Kidney epithelial cell (primary cell): Measurements from ENCODE around the gene ABCC10. TPM values are rescaled to one million over a fixed set of nuclear protein-coding genes. Genes with fewer than 3 reads are reported as not detected.

Experiments
- DNase-seq: peaks from one replicate; pipeline ENCODE4 v3.0.0-alpha.2; 2010; ENCODE audit warnings: low read depth
- H3K27me3 ChIP-seq: 2 replicates; pipeline ENCODE4 v1.6.0; 2011; ENCODE audit warnings: low read length; ENCODE audit not compliant: control insufficient read depth, insufficient read depth
- H3K36me3 ChIP-seq: 2 replicates; pipeline ENCODE4 v1.5.1; 2011; ENCODE audit warnings: low read length; ENCODE audit not compliant: control insufficient read depth, insufficient read depth
- H3K4me3 ChIP-seq: 2 replicates; pipeline ENCODE4 v1.5.1; 2011; ENCODE audit warnings: low read depth, mild to moderate bottlenecking, control low read depth, low read length
- total RNA-seq: library from RNA; depleted of rRNA; stranded (reverse); fragments of >200 nt; gene quantifications from 2 replicates; pipeline ENCODE4 v1.2.3, GENCODE V29; 2015
- TF ChIP-seq, protein P1 (sequence below): IDR thresholded peaks from 2 replicates; pipeline ENCODE4 v1.5.1; 2011; ENCODE audit warnings: mild to moderate bottlenecking, moderate library complexity, low read length, control low read depth, inconsistent platforms; ENCODE audit not compliant: insufficient read depth, poor library complexity, severe bottlenecking

ABCC10 gene
- total RNA-seq, 1 donor from 2014 or later: 24.9 TPM

DNA sequence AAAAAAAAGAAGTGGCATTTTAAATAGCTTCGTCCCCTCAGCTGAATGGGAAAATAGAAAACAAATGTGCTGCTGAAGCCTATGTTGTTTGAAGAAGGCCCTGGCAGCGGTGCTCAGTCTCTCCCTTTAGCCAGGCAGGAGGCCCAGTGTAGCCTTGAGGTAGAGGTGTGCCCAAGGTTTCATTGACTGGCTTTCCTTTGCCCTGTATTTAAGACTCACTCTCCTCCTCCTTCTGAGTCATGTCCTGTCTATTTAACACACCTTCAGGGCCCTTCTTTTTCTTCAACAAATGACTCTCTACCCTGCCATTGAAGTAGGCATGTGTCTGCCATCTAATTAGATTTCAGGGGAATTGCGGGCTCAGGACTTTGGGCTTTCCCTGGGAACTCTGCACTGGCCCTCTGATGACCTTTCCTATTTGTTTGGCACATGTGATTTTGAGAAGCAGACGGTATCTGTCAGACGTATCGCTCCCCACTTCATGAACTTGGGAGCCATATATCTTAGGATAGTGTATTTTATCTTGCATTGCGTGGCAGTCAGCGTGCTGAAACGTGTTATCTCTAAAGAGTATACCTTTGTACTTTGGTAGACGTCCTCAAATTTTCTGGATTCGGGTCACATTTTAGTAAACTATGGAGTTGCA, 54.4 kb downstream of the ABCC10 start:
- TF ChIP-seq, protein P1, sequence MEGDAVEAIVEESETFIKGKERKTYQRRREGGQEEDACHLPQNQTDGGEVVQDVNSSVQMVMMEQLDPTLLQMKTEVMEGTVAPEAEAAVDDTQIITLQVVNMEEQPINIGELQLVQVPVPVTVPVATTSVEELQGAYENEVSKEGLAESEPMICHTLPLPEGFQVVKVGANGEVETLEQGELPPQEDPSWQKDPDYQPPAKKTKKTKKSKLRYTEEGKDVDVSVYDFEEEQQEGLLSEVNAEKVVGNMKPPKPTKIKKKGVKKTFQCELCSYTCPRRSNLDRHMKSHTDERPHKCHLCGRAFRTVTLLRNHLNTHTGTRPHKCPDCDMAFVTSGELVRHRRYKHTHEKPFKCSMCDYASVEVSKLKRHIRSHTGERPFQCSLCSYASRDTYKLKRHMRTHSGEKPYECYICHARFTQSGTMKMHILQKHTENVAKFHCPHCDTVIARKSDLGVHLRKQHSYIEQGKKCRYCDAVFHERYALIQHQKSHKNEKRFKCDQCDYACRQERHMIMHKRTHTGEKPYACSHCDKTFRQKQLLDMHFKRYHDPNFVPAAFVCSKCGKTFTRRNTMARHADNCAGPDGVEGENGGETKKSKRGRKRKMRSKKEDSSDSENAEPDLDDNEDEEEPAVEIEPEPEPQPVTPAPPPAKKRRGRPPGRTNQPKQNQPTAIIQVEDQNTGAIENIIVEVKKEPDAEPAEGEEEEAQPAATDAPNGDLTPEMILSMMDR: no peak
- H3K4me3 ChIP-seq: no peak overlapping the region
- no peaks in the 10 kb centered on the region for H3K27me3 ChIP-seq
- no peaks in the 10 kb centered on the region for H3K36me3 ChIP-seq
- DNase-seq: no peak

DNA sequence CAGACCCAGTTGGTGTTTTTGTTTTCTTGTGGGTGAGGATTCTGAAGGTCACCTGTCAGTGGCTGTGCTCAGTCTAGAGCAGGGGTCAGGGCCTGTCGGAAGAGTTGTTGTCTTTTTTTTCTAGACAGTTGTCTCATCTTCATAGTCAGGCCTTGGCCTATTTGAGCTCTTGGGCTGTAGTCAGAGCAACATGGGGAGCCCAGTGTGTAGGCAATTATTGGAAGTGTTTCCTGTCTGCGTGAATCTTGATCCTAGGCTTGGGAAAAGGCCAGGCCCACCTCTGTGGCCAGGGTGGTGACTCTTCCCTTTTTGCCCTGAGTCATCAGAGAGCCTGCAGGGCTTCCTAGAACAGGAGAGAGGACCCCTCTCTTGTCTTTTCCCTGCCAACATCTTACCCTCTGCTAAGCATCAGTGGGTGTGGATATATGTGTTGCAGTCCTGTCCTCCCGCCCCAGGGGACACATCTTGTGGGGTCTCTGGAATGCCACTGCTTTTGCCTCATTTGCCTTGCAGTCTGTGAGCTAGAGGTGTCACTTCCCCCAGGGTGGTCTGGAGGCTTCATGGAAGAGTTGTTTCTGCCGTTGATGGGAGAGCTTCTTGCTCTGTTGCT, 61.4 kb downstream of the ABCC10 start:
- no peaks in the 10 kb centered on the region for H3K36me3 ChIP-seq
- TF ChIP-seq, protein P1: no peak
- H3K27me3 ChIP-seq: no peaks in the 10 kb centered on the region
- no peak for DNase-seq
- H3K4me3 ChIP-seq: no peak overlapping the region

DNA sequence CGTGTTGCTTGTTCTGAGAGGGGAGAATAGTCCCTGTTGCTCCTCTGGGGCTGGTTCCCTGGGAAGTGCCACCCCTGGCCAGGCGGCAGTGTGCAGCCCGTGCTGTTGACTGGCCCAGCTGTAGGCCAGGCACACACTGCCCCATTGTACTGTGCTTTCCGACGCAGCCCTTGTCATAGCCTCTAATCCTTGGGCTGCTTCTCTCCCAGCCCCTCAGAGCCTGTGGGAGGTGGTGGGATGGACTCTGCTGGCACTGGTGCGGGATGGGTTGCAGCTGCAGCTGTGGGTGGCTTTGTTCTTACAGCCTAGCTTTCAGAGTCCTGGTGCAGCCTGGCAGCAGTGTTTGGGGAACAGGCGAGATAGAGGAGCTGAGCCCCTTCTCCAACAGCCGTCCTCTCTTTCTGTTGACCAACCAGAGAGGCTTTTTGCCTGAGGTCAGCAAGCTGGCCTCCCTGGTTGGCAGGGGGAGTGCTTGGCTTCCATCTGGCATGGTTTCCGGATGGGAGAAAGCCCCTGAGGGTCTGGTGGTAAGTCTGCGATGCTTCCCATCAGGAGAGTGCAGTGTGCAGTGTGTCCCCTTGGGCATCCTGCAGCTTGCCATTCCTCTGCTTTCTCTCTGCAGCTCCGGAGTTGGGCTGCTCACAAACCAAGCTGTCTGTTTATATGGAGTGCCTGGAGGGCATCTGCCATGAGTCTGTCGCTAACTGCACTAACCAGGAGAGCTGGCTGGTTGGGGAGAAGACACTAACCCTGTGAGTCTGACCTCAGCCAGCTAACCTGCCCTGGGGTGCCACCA, 62.1 kb downstream of the ABCC10 start:
- Histone ChIP-seq H3K4me3 (no peak overlapping the region), H3K36me3 (no peaks in the 10 kb centered on the region), H3K27me3 (no peaks in the 10 kb centered on the region)
- no peak for DNase-seq
- TF ChIP-seq, protein P1: no peak

DNA sequence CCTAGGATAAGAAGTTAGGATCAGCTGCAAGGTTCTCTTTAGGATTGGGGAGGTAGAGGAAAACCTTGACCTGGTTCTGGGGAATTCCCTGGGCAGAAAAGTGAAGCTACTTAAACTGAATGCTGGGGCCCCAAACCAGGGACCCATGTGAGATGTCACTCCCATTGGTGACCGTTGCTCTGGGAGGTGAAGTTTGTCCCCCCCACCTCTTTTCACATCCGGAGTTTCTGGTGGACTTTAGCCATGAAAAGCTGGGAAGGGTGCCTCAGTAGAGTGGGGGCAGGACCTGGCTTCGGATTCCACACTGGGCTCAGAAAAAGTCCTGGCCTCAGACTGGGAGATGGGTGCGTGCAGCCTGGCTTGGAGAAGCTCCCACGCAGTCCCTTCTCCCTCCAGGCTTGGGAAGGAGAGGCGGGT, 63.2 kb downstream of the ABCC10 start:
- Histone ChIP-seq H3K27me3 (no peaks in the 10 kb centered on the region), H3K4me3 (no peak overlapping the region), H3K36me3 (no peaks in the 10 kb centered on the region)
- TF ChIP-seq, protein P1: no peak
- no peak for DNase-seq

DNA sequence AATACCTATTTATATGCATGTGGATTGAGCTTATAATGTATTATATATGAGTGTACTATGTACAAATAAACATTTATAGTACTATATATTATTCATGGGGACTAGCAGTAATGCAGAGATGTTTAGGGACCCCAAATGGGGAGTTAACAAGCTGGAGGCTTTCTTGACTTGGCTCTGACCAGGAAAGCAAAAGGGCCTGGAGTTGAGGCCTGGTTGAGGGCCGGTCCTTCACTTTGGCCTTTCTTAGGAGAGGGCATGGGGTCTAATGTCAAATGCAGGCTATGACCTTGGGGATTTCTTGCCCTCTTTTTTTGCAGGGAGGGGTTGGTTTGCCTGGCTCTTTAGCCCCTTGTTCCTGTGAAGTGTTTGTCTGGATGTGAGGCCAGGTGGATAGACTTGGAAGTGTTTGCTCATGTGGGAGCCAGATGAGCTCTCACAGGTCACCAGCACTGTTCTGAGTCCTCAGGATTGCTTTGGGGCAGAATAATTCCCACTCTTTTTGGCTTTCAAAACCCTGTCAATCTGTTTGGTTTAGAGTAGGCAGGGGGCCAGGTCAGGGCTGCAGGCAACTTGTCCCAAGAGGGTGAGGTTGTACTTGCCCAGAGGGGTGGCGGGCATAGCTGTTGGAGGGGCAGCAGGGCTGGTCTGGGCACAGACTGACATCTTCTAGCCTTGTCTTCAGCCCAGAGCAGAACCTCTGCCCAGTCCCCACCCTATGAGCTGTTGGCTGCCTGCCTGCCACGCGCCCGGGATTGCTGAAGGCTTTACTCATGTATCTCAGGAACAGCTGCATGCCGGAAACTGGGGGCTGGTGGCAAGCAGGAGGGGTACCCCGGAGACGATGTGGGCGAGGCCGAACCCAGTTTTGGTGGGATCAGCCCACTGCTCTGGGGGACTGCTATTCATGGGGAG, 64.7 kb downstream of the ABCC10 start:
- no peak overlapping the region for H3K4me3 ChIP-seq

More for the DNA sequence above, 64.7 kb downstream of the ABCC10 start:
- no peak for DNase-seq
- H3K36me3 ChIP-seq: no peaks in the 10 kb centered on the region
- TF ChIP-seq, protein P1: no peak
- no peaks in the 10 kb centered on the region for H3K27me3 ChIP-seq
